Type B pancreatic cell (in vitro differentiated cells): ENCODE measurements around the gene SWI5. TPM values are rescaled to one million over a fixed set of nuclear protein-coding genes. Genes with fewer than 3 reads are reported as not detected.
A peak's percentile ranks its signal among the peaks of the same experiment; 100 is the strongest.

ENCODE experiments used
- DNase-seq: peaks from one replicate; pipeline ENCODE4 v3.0.0; 2021; ENCODE audit warnings: mixed read lengths; ENCODE audit not compliant: unreplicated experiment; ENCODE audit errors: extremely low spot score
- H3K27ac Mint-ChIP-seq: 2 replicates; pipeline ENCODE4 v1.8.0; 2021; ENCODE audit warnings: mild to moderate bottlenecking, mixed read lengths
- H3K27me3 Mint-ChIP-seq: 2 replicates; pipeline ENCODE4 v1.8.0; 2021; ENCODE audit warnings: mixed read lengths
- H3K36me3 Mint-ChIP-seq: 2 replicates; pipeline ENCODE4 v1.8.0; 2021; ENCODE audit warnings: mixed read lengths
- H3K4me1 Mint-ChIP-seq: one replicate; pipeline ENCODE4 v1.8.0; 2021; ENCODE audit warnings: mixed read lengths; ENCODE audit not compliant: unreplicated experiment
- H3K4me3 Mint-ChIP-seq: 2 replicates; pipeline ENCODE4 v1.8.0; 2021; ENCODE audit warnings: mild to moderate bottlenecking, mixed read lengths
- H3K9me3 Mint-ChIP-seq: 2 replicates; pipeline ENCODE4 v1.8.0; 2021; ENCODE audit warnings: mixed read lengths
- CTCF ChIP-seq: fragments of 200-600 bp; sonication (generic); conservative IDR thresholded peaks from 2 replicates; pipeline ENCODE4 v1.5.0; 2021; ENCODE audit warnings: antibody characterized with exemption, mild to moderate bottlenecking
- total RNA-seq: library from RNA; stranded (reverse); gene quantifications from 2 replicates; pipeline ENCODE4 v1.2.1, GENCODE V29; 2021; ENCODE audit warnings: low replicate concordance

SWI5 gene
- total RNA-seq, 1 donor from 2014 or later = 23.0 TPM

GRCh38 chr9:128244837-128245231 lies 31.2 kb upstream of the SWI5 start:
- H3K9me3 Mint-ChIP-seq = no peaks in the 10 kb centered on the region
- peaks cover 3% of the 10 kb centered on the region for H3K36me3 Mint-ChIP-seq
- no peak for TF ChIP-seq CTCF
- H3K4me3 Mint-ChIP-seq = peak overlapping the region; percentile 87
- no peaks in the 10 kb centered on the region for H3K27me3 Mint-ChIP-seq
- peaks cover 14% of the 10 kb centered on the region for H3K4me1 Mint-ChIP-seq
- DNase-seq = peak; percentile 86
- H3K27ac Mint-ChIP-seq = no peak overlapping the region

DNA sequence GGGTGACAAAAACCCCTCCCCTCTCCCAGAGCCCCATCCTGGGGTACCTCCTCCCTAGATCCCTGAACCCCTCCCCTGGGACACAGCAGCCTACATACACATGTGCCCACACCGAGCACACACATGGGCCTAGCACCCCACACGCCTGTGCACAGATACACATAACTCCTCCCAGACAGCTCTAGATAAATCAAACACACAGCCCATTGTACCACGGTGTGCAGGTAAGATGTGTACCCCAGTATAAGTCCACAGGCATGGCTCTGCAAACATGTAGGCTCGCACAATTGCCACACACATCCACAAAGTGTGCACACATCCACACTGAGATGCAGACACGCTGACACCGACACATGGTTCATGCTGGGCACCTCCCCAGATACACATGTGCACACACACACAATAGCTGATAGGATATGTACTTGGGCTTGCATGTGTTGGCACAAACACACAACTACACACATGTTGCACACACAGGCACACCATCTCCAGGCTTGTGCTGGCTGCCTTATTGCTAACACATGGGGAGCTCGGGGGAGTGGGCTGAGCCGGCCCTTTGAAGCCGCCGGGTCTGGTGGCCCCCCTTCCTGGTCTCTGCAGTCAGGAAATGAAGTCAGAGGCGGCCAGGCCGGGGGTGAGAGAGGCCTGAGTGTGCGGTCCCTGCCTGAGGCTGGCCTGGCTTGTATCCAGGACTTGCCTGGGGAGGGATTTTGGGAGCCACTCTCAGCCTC lies 30.5 kb upstream of the SWI5 start:
- DNase-seq = peak; percentile 85
- Mint-ChIP-seq H3K9me3 (no peaks in the 10 kb centered on the region), H3K4me1 (peaks cover 14% of the 10 kb centered on the region), H3K36me3 (peaks cover 3% of the 10 kb centered on the region), H3K27me3 (no peaks in the 10 kb centered on the region), H3K27ac (peak overlapping the region; percentile 83), H3K4me3 (peak overlapping the region; percentile 79)
- TF ChIP-seq CTCF = no peak

- Mint-ChIP-seq H3K27ac (no peak overlapping the region), H3K9me3 (no peaks in the 10 kb centered on the region), H3K4me3 (no peak overlapping the region), H3K4me1 (peaks cover 18% of the 10 kb centered on the region), H3K27me3 (no peaks in the 10 kb centered on the region), H3K36me3 (peaks cover 3% of the 10 kb centered on the region)
- no peak for DNase-seq
- TF ChIP-seq CTCF = no peak
These were observed 29.6 kb upstream of the SWI5 start for GRCh38 chr9:128246471-128246870.

- no peak for DNase-seq
- peaks cover 7% of the 10 kb centered on the region for H3K36me3 Mint-ChIP-seq
- no peak overlapping the region for H3K27ac Mint-ChIP-seq
- peaks cover 26% of the 10 kb centered on the region for H3K4me1 Mint-ChIP-seq
- H3K4me3 Mint-ChIP-seq = peak overlapping the region; percentile 17
- TF ChIP-seq CTCF = no peak
- H3K9me3 Mint-ChIP-seq = no peaks in the 10 kb centered on the region
- no peaks in the 10 kb centered on the region for H3K27me3 Mint-ChIP-seq
These were observed 28.8 kb upstream of the SWI5 start for GRCh38 chr9:128247226-128247803.

- no peaks in the 10 kb centered on the region for H3K9me3 Mint-ChIP-seq
- TF ChIP-seq CTCF = no peak
- H3K4me3 Mint-ChIP-seq = peak overlapping the region; percentile 81
- peaks cover 20% of the 10 kb centered on the region for H3K4me1 Mint-ChIP-seq
- H3K36me3 Mint-ChIP-seq = peaks cover 9% of the 10 kb centered on the region
- no peak for DNase-seq
- H3K27me3 Mint-ChIP-seq = no peaks in the 10 kb centered on the region
- peak overlapping the region; percentile 62 for H3K27ac Mint-ChIP-seq
These were observed 26.5 kb upstream of the SWI5 start for GRCh38 chr9:128249558-128249907.
